Stimulated activated CD8-positive, alpha-beta memory T cell treated with anti-CD3 and anti-CD28 coated beads, Interleukin-15, amount 100 ng/mL, for 48 hours (primary cell): Measurements from ENCODE around the gene LAMTOR2.

Experiments
- DNase-seq, 2 donors: peaks; one replicate each; pipeline ENCODE4 v3.0.0-alpha.2; 2020; ENCODE audit warnings: low read depth in 2 of 2

LAMTOR2 gene

DNA sequence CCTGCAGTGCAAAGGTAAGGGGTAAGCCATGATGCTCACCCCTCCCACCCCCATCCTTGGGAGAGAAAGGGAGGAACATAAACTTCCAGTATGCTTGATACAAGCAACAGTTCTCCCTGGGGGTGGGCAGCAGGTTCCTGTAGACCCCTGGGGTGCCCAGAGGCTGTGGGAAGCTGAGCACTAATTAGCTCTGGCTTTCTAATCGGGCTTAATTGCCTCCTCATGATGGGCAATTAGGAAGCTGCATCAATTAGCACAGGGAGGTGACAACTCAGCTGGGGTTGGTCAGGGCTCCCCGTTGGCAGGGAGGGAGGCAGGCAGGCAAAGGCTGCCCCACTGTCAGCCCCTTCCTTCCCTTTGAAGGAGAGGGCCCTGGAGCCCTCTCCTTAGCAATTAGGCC lies 44.2 kb downstream of the LAMTOR2 start:
- DNase-seq: no peak

DNA sequence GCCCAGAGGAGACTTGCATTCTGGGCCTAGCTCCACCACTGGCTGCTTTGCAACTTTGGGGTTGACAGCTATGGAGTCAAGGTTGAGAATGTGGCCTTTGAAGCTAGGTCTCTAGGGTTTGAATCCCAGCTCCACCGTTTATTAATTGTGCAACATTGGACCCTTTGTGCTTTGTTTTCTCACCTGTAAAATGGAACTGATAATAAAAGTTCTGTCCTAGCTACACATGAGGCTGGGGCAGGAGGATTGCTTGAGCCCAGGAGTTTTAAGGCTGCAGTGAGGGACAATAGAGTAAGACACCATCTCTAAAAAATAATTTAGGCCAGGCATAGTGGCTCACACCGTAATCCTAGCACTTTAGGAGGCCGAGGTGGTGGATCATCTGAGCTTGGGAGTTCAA lies 44.7 kb downstream of the LAMTOR2 start:
- DNase-seq: no peak

DNA sequence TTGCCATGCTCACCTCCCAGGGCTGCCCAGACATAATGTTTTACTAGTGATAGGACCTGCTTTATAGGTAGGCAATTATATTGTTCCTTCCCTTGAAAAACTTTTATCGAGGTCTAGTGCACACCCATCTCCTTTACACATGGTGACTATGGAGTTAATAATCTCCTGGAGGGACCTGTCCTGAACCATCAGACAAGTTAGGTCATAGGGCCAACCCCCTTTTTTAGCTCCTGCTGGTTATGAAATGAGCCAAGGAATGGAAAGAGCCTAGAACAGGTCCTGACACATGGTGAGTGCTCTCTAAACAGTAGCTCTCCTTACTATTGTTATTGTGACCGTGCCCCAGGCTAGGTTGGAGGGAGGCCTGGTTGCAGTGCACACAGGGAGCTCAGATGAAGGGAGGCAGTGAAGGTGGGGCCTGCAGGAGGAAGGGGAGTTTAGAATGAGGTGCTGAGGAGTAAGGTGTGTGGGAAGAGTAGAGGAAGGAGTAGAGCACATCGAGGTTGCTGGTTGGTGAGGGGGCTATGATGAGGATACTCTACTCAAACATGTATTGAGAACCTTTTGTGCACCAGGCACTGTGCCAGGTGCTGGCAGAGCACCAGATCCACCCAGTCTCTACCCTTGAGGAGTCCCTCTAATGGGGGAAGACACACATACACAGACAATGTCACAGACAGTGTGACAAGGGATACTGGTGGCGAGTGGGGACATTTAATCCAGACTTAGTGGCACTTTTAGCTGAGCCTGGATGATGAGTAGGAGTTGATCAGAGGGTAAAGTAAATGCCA lies 45.8 kb downstream of the LAMTOR2 start:
- DNase-seq: no peak

DNA sequence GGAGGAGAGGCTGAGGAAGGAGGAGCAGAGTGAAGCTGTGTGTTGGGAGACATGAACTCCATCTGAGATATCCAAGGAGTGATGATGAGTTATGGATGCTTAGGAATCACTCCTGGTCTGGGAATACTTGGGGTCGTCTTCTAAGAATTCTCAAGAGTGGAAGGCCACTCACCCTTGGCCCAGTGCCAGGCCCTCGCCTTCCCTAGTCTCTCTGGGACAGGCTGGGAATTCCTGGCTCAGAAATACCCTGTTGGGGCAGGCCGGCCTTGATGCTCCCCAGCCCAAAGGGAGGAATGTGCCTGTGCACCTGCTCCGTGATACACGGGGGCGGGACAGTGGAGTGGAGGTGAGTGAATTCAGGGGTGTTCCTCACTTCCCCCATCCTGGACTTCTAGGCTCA lies 47.3 kb downstream of the LAMTOR2 start:
- DNase-seq: no peak

DNA sequence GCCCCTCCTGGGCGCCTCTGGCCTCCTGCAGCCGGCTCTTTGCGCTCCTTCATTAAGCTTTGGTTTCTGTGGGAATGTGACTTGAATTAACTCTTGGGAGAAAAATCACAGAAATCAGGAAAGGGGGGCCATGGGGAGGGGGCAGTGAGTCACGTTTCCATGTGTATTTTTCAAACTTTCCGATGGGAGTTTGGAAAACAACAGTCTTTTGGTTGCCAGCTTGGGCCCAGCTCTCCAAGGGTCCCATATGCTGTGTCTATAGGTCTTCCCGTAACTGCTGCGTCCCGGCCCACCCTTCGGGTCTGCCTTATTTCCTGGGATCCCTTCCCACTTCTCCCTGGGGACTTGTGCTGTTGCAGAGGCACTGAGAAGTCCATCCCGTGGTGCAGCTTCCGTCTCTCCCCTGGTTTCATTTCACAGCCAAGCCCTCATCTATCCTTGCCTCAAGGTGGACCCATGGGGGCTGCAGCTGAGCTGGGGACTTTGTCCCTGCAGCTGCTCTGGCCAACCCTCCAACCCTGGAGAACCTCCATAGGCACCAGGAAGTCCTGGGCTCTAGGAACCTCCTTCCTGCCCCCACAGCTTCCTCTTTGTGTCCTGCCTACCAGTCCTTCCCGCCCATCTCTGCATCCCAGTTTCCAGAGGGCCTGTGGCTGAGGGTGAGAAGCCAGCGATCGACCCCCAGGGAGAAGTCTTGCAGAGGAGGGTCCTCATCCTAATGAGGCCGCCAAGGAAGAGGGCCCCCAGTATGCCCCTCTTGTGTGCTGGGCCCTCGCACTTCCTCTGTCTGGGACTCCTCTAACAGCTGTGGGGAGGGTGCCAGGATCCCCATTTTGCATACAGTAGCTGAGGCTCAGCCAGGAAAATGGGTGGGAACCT lies 48.3 kb downstream of the LAMTOR2 start:
- DNase-seq: no peak

DNA sequence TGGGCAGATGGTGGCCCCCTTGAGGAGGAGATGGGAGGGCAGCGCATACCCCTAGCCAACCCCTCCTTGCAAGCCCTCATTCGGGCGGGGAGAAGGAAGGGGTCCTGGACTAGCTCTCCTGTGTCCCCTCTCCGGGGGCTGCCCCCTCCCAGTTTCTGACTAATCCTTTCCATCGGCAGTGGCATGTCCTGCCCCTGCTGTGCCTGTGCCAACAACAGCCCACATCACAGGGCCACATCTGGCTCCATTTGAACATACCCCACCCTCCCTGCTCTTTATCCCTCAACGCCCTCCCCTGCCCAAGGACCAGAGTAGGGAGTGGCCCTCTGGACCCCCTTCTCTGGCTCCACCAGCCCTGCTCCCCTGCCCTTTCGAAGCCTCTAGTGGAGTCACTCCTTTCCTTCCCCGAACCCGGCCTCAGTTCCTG lies 49.0 kb downstream of the LAMTOR2 start:
- DNase-seq: no peak

DNA sequence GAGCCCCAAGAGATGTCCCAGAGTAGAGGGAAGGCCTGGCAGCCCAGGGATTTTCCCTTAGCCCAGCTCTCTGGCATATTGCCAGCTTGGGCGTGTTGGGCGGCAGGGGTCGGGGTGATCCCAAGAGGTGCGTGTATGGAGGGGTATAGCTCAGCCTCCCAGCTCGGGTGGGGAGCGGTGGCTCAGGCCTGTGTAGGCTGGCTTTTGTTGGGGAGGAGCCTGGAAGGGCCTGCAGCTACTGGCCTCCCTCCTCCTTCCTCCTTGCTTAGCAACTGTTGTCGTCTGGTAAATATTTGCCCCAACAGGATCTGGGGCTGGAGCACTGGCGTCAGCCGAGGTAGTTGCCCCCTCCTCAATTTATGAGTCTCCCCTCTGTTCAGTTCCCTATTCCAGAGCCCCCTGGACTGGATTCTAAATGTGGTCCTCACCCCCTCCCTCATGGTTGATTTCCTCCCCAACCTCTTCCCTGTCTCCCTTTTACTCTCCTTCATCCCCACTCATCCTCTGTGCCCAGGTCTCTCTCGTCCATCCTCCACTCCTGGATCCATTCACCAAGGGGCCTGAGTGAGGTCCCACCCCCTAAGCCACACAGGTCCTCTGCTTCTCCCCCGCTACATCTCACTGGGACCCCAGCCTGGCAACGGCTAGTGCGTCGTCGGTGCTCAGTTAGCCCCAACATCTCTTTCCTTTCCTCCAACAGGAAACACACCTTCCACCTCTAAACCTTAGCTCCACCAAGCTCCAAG lies 49.7 kb downstream of the LAMTOR2 start:
- no peak for DNase-seq

DNA sequence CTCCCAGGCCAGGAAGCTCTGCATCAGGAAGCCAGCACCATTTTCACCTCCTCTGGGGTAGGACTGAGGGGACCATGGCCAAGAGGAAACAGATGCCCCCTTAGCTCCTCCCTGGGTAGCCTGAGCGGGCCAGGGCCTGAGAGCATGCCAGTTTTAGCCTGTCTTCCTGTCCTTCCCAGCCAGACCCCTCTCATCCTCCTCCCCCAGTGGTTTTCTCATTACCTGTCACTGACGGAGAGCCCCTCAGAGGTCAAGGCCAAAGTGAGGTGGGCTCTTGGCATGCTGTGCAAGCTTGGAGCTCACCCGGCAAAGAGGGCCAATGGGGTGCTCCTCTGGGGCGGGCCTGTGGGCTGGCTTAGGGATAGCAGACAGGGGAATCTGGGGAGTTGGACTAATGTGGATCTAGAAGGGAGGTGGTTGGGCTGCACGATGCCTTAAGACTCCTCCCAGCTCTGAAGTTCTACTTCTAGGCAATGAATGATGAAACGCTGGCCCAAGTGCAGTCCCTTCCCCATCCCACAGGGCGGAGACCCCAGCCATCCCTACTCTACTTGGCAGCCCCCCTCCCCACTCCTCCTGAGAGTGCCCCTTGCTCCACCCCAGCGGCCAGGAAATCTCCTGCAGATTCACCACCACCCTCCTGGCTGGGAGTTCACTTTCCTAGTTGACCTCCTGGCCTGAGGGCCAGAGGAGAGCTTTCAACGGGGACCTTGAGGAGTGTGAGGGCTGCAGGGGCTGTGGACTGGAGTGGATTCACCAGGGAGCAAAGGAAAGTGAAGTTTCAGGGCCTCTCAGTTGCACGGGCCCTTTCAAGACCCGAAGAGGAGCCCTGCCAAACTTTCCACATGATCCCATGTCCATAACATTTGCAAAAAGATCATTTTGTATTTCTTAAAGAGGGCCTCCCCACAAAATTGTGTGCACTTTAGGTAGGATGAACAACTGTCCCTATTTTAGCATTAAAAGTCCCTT lies 50.6 kb downstream of the LAMTOR2 start:
- DNase-seq: no peak

DNA sequence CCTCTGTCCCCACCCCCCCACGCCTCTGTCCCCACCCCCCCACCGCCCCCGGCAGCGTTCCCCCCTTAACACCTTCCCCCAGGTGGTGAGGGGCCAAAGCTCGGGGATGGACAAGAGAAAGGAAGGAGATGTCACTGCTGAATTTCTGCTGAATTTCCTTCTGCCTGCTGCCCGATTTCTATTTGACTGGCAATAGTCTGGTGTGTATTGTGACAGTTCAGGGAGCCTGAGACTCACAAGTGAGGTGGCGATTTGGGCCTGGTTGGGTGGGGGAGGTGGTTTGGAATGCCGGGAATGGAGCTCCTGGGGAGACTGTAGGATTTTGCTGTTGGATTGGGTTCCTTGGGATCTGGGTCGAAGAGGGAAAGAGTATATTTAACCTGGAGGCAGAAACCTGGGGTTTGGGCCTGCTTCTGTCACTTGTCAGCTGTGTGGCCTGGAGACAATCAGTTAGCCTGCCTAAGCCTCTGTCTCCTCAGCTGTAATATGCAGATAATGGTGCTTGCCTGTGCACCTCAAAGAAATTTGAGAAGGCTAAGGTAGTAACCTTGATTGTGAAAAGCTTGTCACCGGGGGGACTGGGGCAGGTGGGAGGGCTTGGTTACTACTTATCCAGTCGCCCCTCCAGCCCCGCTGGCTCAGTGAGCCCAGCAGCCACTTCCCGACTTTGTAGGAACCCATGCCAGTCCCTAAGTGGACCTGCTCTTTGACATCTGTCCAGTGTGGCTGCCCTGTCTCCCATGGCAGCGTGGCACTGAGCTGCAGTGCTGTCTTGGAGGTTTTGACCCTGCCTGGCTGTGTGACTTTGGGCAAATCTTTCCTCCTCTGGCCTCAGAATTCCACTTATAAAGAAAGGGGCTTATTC lies 52.3 kb downstream of the LAMTOR2 start:
- DNase-seq: no peak

DNA sequence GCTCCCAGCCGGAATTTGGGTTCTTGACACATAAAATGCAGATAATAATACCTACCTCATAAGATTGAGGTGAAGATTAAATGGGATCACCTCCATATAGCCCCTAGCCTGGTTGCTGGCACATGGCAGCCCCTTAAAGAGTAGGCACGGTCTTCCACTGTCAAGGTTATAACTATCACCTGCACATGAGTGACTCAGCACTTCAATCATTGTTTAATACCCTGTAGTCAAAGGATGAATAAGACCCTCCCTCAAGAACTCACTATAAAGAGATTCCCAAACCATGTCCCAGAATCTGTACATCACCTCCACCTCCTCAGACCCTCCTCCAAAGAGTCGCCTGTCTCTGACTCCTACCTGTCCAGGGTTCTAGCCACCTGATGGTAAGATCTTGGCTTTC lies 53.5 kb downstream of the LAMTOR2 start:
- no peak for DNase-seq
